ENCODE data around the gene TMEM131. TPM values are rescaled to one million over a fixed set of nuclear protein-coding genes. Genes with fewer than 3 reads are reported as not detected.

TMEM131 gene
- total and polyA plus RNA-seq, 10 of the 15 experiments (the other 5 are each of a cell fraction or from before 2014, with no cell fraction given) = 6.0 to 48.2 (median 23.2) TPM

- TF ChIP-seq EGR1 (IDR thresholded peaks at IDR 0.05; ENCODE audit: borderline replicate concordance in 1 of 2, low read depth in 2 of 2, low read length in 2 of 2) (no peak), POU2F2 (IDR thresholded peaks at IDR 0.05; ENCODE audit: borderline replicate concordance, low read depth, low read length) (peak; percentile 97; the same call in 2 of the 3 replicates), SMARCA5 (IDR thresholded peaks at IDR 0.05) (no peak), PAX8 (IDR thresholded peaks at IDR 0.05) (no peak), GABPA (IDR thresholded peaks at IDR 0.05; ENCODE audit: low read depth) (no peak), E2F4 (IDR thresholded peaks at IDR 0.05; ENCODE audit: low read depth, low read length) (no peak), CEBPZ (IDR thresholded peaks at IDR 0.05; ENCODE audit: low read depth, low read length) (no peak), MTA3 (IDR thresholded peaks at IDR 0.05; ENCODE audit: borderline replicate concordance, low read length) (no peak), BHLHE40 (IDR thresholded peaks at IDR 0.05; ENCODE audit: borderline replicate concordance in 1 of 2, low read depth in 2 of 2, low read length in 1 of 2) (peak in 1 of 2 experiments; percentile 59; a peak in 1 of 4 replicates), CREB1 (IDR thresholded peaks at IDR 0.05; ENCODE audit: low read depth) (no peak), CHD1 (IDR thresholded peaks at IDR 0.05; ENCODE audit: low read depth, low read length) (no peak), ZSCAN29 (IDR thresholded peaks at IDR 0.05) (no peak), RELA (IDR thresholded peaks at IDR 0.05; ENCODE audit: borderline replicate concordance, partially characterized antibody) (no peak), ATF2 (IDR thresholded peaks at IDR 0.05; ENCODE audit: low read length) (no peak), ZBTB4 (CRISPR knock-in tag; IDR thresholded peaks at IDR 0.05) (no peak), POLR2A (IDR thresholded peaks at IDR 0.05; ENCODE audit: low read depth, low read length) (no peak), TCF3 (IDR thresholded peaks at IDR 0.05; ENCODE audit: borderline replicate concordance, insufficient read depth, low read depth, low read length) (no peak), SIN3A (IDR thresholded peaks at IDR 0.05; ENCODE audit: low read depth, low read length) (no peak), IRF4 (IDR thresholded peaks at IDR 0.05; ENCODE audit: low read depth, low read length) (0 out of 2 replicates have a peak, but pooled peaks have one; percentile 29), YBX1 (IDR thresholded peaks at IDR 0.05) (no peak), PKNOX1 (IDR thresholded peaks at IDR 0.05) (no peak)
Measured at GRCh38 chr2:97961534-97961933, 34.2 kb downstream of the TMEM131 start (continued).

Data from GM12878 (cell line).